GM23248 (cell line): ENCODE data around the gene PHKA1. TPM values are rescaled to one million over a fixed set of nuclear protein-coding genes. Genes with fewer than 3 reads are reported as not detected.

Source experiments
- DNase-seq: peaks from one replicate; pipeline ENCODE4 v3.0.0-alpha.2; 2015
- H2AFZ ChIP-seq: fragments of 200-600 bp; sonication (generic); 2 replicates; pipeline ENCODE4 v1.6.1; 2016; ENCODE audit warnings: antibody characterized with exemption
- H3F3A ChIP-seq: fragments of 200-600 bp; sonication (generic); 2 replicates; pipeline ENCODE4 v1.6.1; 2016; ENCODE audit warnings: mild to moderate bottlenecking, antibody characterized with exemption, mixed run types; ENCODE audit not compliant: insufficient read depth
- H3K27ac ChIP-seq: fragments of 200-600 bp; sonication (generic); 2 replicates; pipeline ENCODE4 v1.5.1; 2016; ENCODE audit warnings: mild to moderate bottlenecking
- H3K27me3 ChIP-seq: fragments of 200-600 bp; sonication (generic); replicated peaks from 2 replicates; pipeline ENCODE4 v1.6.1; 2016; ENCODE audit warnings: mild to moderate bottlenecking; ENCODE audit not compliant: insufficient read depth
- H3K36me3 ChIP-seq: fragments of 200-600 bp; sonication (generic); 2 replicates; pipeline ENCODE4 v1.6.1; 2016; ENCODE audit warnings: low read depth, mild to moderate bottlenecking
- H3K4me1 ChIP-seq: fragments of 200-600 bp; sonication (generic); 2 replicates; pipeline ENCODE4 v1.6.1; 2016; ENCODE audit warnings: mild to moderate bottlenecking; ENCODE audit not compliant: insufficient read depth
- H3K4me2 ChIP-seq: fragments of 200-600 bp; sonication (generic); one replicate; pipeline ENCODE4 v1.6.1; 2016; ENCODE audit warnings: mild to moderate bottlenecking; ENCODE audit not compliant: unreplicated experiment
- H3K4me3 ChIP-seq: fragments of 200-600 bp; sonication (generic); 2 replicates; pipeline ENCODE4 v1.5.1; 2016; ENCODE audit warnings: mild to moderate bottlenecking
- H3K79me2 ChIP-seq: fragments of 200-600 bp; sonication (generic); 2 replicates; pipeline ENCODE4 v1.6.1; 2016; ENCODE audit warnings: mild to moderate bottlenecking; ENCODE audit not compliant: insufficient read depth
- H3K9ac ChIP-seq: fragments of 200-600 bp; sonication (generic); 2 replicates; pipeline ENCODE4 v1.6.1; 2016; ENCODE audit warnings: mild to moderate bottlenecking
- H3K9me2 ChIP-seq: fragments of 200-600 bp; sonication (generic); 2 replicates; pipeline ENCODE4 v1.6.1; 2016; ENCODE audit warnings: mixed run types, mild to moderate bottlenecking, moderate library complexity; ENCODE audit not compliant: insufficient read depth
- H3K9me3 ChIP-seq: fragments of 200-600 bp; sonication (generic); one replicate; pipeline ENCODE4 v1.6.1; 2017; ENCODE audit warnings: low read depth
- H4K20me1 ChIP-seq: fragments of 200-600 bp; sonication (generic); 2 replicates; pipeline ENCODE4 v1.6.0; 2016; ENCODE audit not compliant: insufficient read depth
- EZH2 ChIP-seq: fragments of 200-600 bp; sonication (generic); IDR thresholded peaks from 2 replicates; pipeline ENCODE4 v1.6.1; 2018; ENCODE audit warnings: antibody characterized with exemption, mild to moderate bottlenecking; ENCODE audit not compliant: insufficient read depth, poor library complexity, severe bottlenecking
- EZH2phosphoT487 ChIP-seq: fragments of 200-600 bp; sonication (generic); IDR thresholded peaks from 2 replicates; pipeline ENCODE4 v1.6.1; 2018; ENCODE audit warnings: antibody characterized with exemption, moderate library complexity, mild to moderate bottlenecking, low read depth; ENCODE audit not compliant: insufficient read depth
- WGBS, 2 experiments: methylation state at CpG; one replicate each; pipeline ENCODE4 v1.1.6; 2015 to 2017; ENCODE audit warnings: low lambda C conversion rate in 2 of 2, low coverage in 1 of 2; ENCODE audit errors: missing lambda C conversion rate in 2 of 2; 5-methylcytosine and 5-hydroxymethylcytosine counted together
- in situ Hi-C: fragments of 300-500 bp; cut with MboI; formaldehyde crosslinking; loops from 2 replicates; pipeline ENCODE4 v1.15.0; 2020
- polyA plus RNA-seq: library from polyadenylated mRNA; unstranded; fragments of >200 nt; fragmentation: Nextera tagmentation; extraction: Ambion mirVana; gene quantifications from 2 replicates; pipeline ENCODE4 v1.2.1, GENCODE V29; 2016
- small RNA-seq: library from RNA; depleted of rRNA; stranded (forward); fragments of <200 nt; gene quantifications from one replicate; pipeline ENCODE3, GENCODE V24; 2014; ENCODE audit warnings: low read depth, low replicate concordance
- total RNA-seq: library from RNA; depleted of rRNA; stranded (reverse); fragments of >200 nt; shearing (Covaris generic); gene quantifications from 2 replicates; pipeline ENCODE4 v1.2.3, GENCODE V29; 2014; rRNA removed

PHKA1 gene
- total and polyA plus RNA-seq, 2 experiments from 2014 or later: 1.6 to 2.5 TPM

DNA sequence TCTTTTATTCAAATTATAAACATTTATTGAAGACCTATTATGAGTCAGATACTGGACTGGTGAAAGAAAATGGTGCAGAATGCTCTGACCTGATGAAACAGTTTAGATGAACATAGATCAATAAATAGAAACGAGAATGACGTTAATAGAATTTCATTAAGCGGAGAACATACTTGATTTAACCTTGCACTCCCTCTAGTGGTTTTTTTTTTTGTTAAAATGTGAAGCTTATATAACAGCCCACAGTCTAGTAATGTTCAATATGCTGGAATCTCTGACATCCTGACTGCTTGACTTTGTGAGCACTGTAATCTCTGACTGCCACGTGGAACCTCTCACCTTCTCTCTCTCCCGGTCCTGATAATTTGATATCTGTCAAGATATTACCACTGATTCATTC lies 173.8 kb downstream of the PHKA1 start:
- no peak overlapping the region for H3K27ac ChIP-seq
- no peaks in the 10 kb centered on the region for H3K9me2 ChIP-seq
- no peak overlapping the region for H3K4me3 ChIP-seq
- H3K36me3 ChIP-seq: no peaks in the 10 kb centered on the region
- no peaks in the 10 kb centered on the region for H4K20me1 ChIP-seq
- peaks cover 5% of the 10 kb centered on the region; the same call in 1 of the 2 replicates for H3K79me2 ChIP-seq
- no peaks in the 10 kb centered on the region for H3F3A ChIP-seq
- in situ Hi-C loops: loop anchor here (25.0 kb wide), 2 partner anchors 253 to 528 kb away; partner anchors contain the start of gene RPS4X
- TF ChIP-seq EZH2: no peak
- TF ChIP-seq EZH2phosphoT487: no peak
- 4 to 10% methylated on average over 5 of the region's 5 CpGs for WGBS, 2 experiments
- no peaks in the 10 kb centered on the region for H3K9me3 ChIP-seq
- H2AFZ ChIP-seq: no peak overlapping the region
- no peak overlapping the region for H3K4me2 ChIP-seq
- no peak overlapping the region for H3K9ac ChIP-seq
- H3K27me3 ChIP-seq: no peaks in the 10 kb centered on the region
- H3K4me1 ChIP-seq: no peaks in the 10 kb centered on the region
- peak; percentile 41 for DNase-seq

DNA sequence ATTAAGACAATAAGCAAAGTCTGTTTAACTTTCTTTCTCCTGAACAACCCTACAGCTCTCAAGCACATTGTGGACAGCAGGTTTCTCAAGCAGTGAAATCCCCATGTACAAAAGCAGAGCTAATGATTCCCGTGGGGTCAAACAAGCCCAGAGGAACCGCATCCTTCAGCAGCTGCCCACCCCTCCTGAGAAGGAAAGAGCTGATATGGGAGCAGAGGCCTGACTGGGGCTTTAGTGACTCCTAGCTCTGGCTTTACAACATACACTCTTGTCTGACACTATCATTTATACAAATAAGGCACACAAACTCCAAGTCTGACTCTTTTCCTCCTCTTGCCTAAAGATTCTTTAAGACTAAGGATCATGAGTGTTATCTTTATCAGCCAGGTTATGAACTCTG lies 174.3 kb downstream of the PHKA1 start:
- Histone ChIP-seq H3K9ac (no peak overlapping the region), H3K27ac (no peak overlapping the region), H3K4me2 (no peak overlapping the region), H3K27me3 (no peaks in the 10 kb centered on the region), H3K79me2 (peaks cover 5% of the 10 kb centered on the region; the same call in 1 of the 2 replicates), H3K4me1 (no peaks in the 10 kb centered on the region), H4K20me1 (no peaks in the 10 kb centered on the region), H3K36me3 (no peaks in the 10 kb centered on the region), H3F3A (no peaks in the 10 kb centered on the region), H2AFZ (no peak overlapping the region), H3K9me3 (no peaks in the 10 kb centered on the region), H3K4me3 (no peak overlapping the region), H3K9me2 (no peaks in the 10 kb centered on the region)
- in situ Hi-C loops: loop anchor here (25.0 kb wide), 2 partner anchors 253 to 528 kb away; partner anchors contain the start of gene RPS4X
- TF ChIP-seq EZH2: no peak
- TF ChIP-seq EZH2phosphoT487: no peak
- WGBS, 2 experiments: 94 to 100% methylated on average over 2 of the region's 2 CpGs
- no peak for DNase-seq

DNA sequence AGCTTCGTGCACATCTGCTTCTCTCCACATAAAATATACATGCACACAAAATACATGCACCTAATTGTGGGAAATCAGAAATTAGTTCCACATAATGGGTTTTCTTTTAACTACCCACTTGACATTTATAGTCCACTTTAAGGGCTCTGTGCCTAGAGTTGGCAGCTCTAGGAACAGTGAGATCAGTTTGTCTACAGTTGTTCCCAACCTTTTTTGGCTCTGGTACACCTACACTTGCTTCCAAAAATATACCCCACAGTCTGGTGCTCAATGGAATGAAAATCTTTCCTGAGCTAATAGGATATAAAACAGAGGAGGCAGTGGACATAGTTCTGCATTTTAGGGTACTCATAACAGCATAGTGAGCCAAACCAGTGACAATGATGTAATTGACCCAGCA lies 177.6 kb downstream of the PHKA1 start:
- H3K36me3 ChIP-seq: no peaks in the 10 kb centered on the region
- no peaks in the 10 kb centered on the region for H3K4me1 ChIP-seq
- H4K20me1 ChIP-seq: no peaks in the 10 kb centered on the region
- H3K9me3 ChIP-seq: no peaks in the 10 kb centered on the region
- H3K27me3 ChIP-seq: no peaks in the 10 kb centered on the region
- 92 to 95% methylated on average over 1 of the region's 1 CpG for WGBS, 2 experiments
- H3K4me2 ChIP-seq: no peak overlapping the region
- H3K79me2 ChIP-seq: peaks cover 5% of the 10 kb centered on the region; the same call in 1 of the 2 replicates
- H3K9ac ChIP-seq: no peak overlapping the region
- H3K4me3 ChIP-seq: no peak overlapping the region
- no peak for TF ChIP-seq EZH2phosphoT487
- no peak for TF ChIP-seq EZH2
- H3K9me2 ChIP-seq: no peaks in the 10 kb centered on the region
- DNase-seq: no peak
- H3F3A ChIP-seq: peaks cover 4% of the 10 kb centered on the region; the same call in 1 of the 2 replicates
- no peak overlapping the region for H2AFZ ChIP-seq
- in situ Hi-C loops: loop anchor here (25.0 kb wide), 2 partner anchors 249 to 524 kb away; partner anchors contain the start of gene RPS4X
- H3K27ac ChIP-seq: no peak overlapping the region

DNA sequence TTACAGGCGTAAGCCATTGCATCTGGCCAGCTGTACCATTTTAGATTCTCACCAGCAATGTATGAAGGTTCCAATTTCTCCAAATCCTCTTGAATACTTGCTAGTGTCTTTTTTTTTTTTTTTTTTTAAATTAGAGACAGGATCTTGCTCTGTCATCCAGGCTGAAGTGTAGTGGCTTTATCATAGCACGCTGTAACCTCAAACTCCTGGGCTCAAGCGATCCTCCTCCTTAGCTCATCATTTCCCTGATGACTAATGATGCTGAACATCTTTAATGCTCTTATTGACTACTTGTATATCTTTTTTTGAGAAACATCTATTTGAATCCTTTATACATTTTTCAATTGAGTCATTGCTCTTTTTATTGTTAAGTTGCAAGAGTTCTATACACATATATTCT lies 181.7 kb downstream of the PHKA1 start:
- Histone ChIP-seq H2AFZ (no peak overlapping the region), H3K9me2 (no peaks in the 10 kb centered on the region), H3K9me3 (no peaks in the 10 kb centered on the region), H4K20me1 (no peaks in the 10 kb centered on the region), H3K4me2 (no peak overlapping the region), H3K4me1 (0 out of 2 replicates have a peak, but pooled peaks cover under 1% of the 10 kb centered on the region), H3K9ac (no peak overlapping the region), H3K36me3 (no peaks in the 10 kb centered on the region), H3F3A (peaks cover 4% of the 10 kb centered on the region; the same call in 1 of the 2 replicates), H3K27ac (no peak overlapping the region), H3K79me2 (no peaks in the 10 kb centered on the region), H3K4me3 (no peak overlapping the region), H3K27me3 (no peaks in the 10 kb centered on the region)
- DNase-seq: peak; percentile 57
- 52 to 62% methylated on average over 2 to 3 of the region's 3 CpGs for WGBS, 2 experiments
- TF ChIP-seq EZH2 (no peak), EZH2phosphoT487 (no peak)
- in situ Hi-C loops: loop anchor here (25.0 kb wide), 2 partner anchors 245 to 520 kb away; partner anchors contain the start of gene RPS4X

Small RNA genes within 50 kb of the gene (small RNA-seq; reads per million reads assigned to genes)
- gene BX295541.1: not detected
- not detected for gene RF00012
- gene RNU1-112P: not detected

Other genes with a start within 250 kb of the PHKA1 start
- gene HDAC8, start 141.5 kb downstream of the PHKA1 start, total RNA-seq: 19.2 and 20.0 TPM in 2 replicates
- 20.4 and 21.4 TPM in 2 replicates for gene HDAC8, start 141.5 kb downstream of the PHKA1 start, polyA plus RNA-seq
- not detected in 2 replicates for gene DMRTC1B, start 62.6 kb upstream of the PHKA1 start, total RNA-seq
- not detected in 2 replicates for gene DMRTC1B, start 62.6 kb upstream of the PHKA1 start, polyA plus RNA-seq
- gene FAM236B, start 68.4 kb upstream of the PHKA1 start, total RNA-seq: not detected in 2 replicates
- gene FAM236B, start 68.4 kb upstream of the PHKA1 start, polyA plus RNA-seq: not detected in 2 replicates
- gene FAM236D, start 93.9 kb upstream of the PHKA1 start, total RNA-seq: not detected in 2 replicates
- gene FAM236D, start 93.9 kb upstream of the PHKA1 start, polyA plus RNA-seq: not detected in 2 replicates
- not detected in 2 replicates for gene FAM236C, start 198.3 kb upstream of the PHKA1 start, total RNA-seq
- not detected in 2 replicates for gene FAM236C, start 198.3 kb upstream of the PHKA1 start, polyA plus RNA-seq
- gene FAM236A, start 223.9 kb upstream of the PHKA1 start, total RNA-seq: not detected in 2 replicates
- gene FAM236A, start 223.9 kb upstream of the PHKA1 start, polyA plus RNA-seq: not detected in 2 replicates
- not detected in 2 replicates for gene DMRTC1, start 229.5 kb upstream of the PHKA1 start, total RNA-seq
- not detected in 2 replicates for gene DMRTC1, start 229.5 kb upstream of the PHKA1 start, polyA plus RNA-seq